SKM-1 treated with dmso at 0.1 percent for 144 hours (cell line): ENCODE results near the gene MCTP1.
"Not testable (repeated sequence)": the region's sequence is repeated elsewhere in the genome, so short reads cannot be mapped to it uniquely, and the experiment has no call there.

Experiments
- DNase-seq: peaks from one replicate; lab custom pipeline; 2025; ENCODE audit not compliant: unreplicated experiment; lab: John Stamatoyannopoulos, UW

MCTP1 gene

GRCh38 chr5:94830520-94830919 lies 454.4 kb downstream of the MCTP1 start:
- peak; percentile 18 for DNase-seq

- not testable (repeated sequence) for DNase-seq
Observed at GRCh38 chr5:94828222-94828621, 456.7 kb downstream of the MCTP1 start.

DNA sequence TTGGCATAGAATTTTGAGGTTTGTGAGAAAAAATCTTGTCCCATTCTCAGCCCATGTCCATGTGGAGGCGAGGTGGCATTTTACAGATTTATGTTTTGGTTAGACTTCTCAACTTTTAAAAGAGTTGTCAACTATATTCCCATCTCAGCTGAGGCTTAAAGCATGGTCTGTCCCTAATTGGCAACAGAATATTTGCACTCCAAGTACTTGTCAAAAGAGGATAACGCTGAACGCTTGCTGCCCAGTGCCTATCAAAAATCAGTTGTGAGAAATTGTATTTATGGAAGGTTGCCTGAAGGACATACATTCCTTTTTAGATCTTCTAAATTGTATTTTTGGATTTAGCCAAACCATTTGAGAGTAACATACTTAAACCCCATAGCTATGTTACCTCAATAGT lies 464.4 kb downstream of the MCTP1 start:
- DNase-seq: no peak

DNA sequence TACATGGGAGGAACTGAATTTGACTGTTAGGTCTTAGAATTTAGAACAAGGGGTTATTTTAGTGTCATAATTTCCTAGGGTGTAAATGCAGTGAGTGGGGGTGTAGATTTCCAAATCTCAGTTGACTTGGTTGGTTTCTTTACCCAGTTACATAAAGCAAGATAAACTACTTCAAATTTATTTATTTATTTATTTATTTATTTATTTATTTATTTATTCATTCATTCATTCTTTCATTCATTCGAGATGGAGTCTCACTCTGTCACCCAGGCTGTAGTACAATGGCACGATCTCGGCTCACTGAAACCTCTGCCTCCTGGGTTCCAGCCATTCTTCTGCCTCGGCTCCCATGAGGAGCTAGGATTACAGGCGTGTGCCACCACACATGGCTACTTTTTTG lies 466.0 kb downstream of the MCTP1 start:
- no peak for DNase-seq

DNA sequence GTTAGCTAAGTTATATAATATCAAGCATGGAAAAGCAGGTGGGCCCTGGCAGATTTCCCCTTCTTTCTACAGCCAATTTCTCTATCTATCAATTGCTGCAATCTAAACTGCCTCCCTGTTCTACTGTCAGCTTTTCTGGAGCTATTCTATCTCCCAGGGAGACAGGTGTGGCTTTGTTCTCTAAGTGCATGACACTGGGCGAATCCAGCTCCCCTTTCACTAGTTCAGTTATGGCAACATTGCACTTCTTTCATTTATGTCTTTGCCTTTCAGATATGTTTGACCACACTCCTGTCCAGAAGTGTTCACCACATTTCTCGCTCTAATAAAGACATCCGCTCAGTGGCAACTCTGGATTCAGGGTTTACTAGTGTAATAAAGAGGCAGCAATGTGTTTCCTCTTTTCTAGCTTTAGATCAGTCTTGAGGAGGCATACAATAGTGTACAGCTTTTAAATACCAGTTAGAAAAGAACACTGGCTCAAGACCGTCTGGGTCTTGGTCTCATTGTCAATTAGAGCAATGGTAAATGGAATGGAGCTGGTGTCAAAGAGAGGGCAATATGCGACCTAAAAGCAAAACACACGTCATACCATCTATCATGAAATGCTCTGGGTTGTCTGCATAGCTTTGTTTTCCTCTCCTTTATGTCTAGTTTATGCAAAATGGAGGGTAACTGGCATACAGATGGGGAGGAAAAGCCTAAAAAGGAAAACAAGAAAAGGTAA lies 469.4 kb downstream of the MCTP1 start:
- DNase-seq: no peak

DNA sequence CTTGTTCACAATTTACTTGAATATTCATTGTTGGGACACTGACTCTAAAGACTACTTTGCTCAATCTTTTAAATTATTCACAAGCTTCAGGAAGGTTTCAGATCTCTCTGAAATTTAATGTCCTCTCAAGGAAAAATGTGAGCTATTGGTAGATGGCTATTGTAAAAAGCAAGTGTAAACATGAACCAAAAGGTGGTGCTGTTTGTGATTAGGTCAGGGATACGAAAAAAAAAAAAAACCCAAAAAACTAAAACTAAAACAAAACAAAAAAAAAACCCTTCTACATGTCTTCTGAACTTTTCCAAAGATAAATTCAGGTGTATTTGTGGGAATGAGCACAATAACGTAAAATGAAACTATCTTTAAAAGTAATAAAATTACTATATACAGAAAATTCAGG lies 472.7 kb downstream of the MCTP1 start:
- DNase-seq: no peak

DNA sequence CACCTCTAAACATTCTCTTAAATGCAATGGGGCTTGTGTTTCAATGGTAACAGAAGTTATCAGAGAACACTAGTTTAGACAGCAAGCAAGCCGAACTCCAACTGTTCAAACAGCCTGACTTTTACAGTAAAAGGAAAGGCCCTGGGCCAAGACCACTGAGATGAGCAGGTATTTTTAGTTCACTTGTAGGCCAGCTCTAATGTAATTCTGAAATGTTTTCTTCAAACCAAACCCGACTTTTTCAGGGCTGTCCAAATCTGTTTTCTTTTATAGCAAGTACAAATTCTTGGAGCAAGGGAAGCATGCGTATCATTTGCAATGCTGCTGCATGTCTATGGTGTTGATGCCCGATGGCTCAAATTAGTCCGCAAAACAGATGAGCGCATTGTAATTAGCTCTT lies 473.6 kb downstream of the MCTP1 start:
- DNase-seq: no peak

DNA sequence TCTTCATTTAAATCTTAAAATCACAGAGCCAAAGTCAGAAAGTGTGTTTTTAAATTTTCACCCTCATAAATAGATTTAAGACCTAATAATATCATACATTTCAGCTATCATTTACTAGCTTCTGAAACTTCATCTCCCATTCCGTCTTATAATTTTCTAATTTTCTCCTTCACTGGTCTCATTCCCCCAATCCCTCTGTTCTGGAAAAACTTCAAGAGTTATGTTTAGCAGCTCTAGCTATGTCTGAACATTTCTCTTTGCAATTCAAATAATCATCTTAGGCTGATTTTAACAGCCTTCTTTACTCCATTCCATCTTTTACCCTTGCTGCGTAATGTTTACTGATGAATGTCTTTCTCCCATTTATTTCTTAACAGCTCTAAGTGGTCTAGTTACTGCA lies 474.0 kb downstream of the MCTP1 start:
- DNase-seq: no peak

- no peak for DNase-seq
Observed at GRCh38 chr5:94810281-94810680, 474.6 kb downstream of the MCTP1 start.

GRCh38 chr5:94808497-94808896 lies 476.4 kb downstream of the MCTP1 start:
- DNase-seq: no peak

- no peak for DNase-seq
Observed at GRCh38 chr5:94807985-94808384, 476.9 kb downstream of the MCTP1 start.

GRCh38 chr5:94802450-94802849 lies 482.4 kb downstream of the MCTP1 start:
- no peak for DNase-seq

DNA sequence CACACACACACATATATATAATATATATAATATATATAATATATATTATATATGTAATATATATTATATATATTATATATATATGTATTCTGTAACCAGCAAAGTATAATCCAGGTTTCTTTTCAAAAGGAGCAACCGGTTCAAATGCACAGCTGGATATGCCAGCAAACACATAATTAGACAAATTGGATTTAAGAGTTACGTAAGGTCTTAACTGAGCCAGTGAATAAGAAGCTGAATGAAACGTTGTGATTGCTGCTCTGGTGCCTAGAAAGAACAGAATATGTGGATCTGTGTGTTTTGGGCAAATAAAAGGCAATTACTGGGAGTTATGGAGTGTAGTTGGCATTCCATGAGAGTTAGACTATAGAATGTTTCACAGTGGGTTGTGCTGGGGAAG lies 488.3 kb downstream of the MCTP1 start:
- DNase-seq: no peak

- no peak for DNase-seq
Observed at GRCh38 chr5:94793816-94794198, 491.1 kb downstream of the MCTP1 start.

DNA sequence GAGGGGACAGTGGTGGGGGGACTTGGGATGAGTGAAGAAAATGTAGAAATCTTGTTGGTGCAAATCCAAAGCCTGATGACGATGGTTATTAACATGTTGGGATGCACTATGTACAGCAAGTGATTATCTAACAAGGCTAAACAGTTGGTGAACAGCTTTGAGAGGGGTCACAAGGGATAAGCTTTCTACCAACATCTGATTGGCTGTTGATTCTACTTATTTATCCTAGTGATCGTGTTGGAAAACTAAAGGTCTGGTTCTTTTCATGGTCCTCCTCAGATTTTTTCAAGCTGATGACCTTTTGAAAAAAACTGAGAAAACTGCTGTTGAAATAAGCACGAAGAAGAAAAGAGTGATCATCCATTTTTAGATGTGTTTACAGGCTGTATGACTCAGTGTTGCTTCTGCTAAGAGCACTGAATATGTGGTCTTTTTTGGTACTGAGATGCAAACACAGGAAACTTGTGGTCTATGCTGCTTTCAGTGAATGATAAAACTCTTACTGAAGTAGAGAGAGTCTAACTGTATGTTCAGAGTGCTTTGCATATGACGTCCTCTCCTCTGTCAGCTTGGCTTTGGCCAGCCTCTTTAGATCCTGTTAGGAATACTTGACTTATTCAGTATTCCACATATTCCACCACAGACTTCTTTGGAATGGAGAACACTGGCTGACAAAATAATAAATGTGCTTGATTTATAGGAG lies 491.6 kb downstream of the MCTP1 start:
- DNase-seq: no peak

GRCh38 chr5:94791829-94792228 lies 493.1 kb downstream of the MCTP1 start:
- DNase-seq: no peak

- no peak for DNase-seq
Observed at GRCh38 chr5:94788527-94788926, 496.4 kb downstream of the MCTP1 start.

DNA sequence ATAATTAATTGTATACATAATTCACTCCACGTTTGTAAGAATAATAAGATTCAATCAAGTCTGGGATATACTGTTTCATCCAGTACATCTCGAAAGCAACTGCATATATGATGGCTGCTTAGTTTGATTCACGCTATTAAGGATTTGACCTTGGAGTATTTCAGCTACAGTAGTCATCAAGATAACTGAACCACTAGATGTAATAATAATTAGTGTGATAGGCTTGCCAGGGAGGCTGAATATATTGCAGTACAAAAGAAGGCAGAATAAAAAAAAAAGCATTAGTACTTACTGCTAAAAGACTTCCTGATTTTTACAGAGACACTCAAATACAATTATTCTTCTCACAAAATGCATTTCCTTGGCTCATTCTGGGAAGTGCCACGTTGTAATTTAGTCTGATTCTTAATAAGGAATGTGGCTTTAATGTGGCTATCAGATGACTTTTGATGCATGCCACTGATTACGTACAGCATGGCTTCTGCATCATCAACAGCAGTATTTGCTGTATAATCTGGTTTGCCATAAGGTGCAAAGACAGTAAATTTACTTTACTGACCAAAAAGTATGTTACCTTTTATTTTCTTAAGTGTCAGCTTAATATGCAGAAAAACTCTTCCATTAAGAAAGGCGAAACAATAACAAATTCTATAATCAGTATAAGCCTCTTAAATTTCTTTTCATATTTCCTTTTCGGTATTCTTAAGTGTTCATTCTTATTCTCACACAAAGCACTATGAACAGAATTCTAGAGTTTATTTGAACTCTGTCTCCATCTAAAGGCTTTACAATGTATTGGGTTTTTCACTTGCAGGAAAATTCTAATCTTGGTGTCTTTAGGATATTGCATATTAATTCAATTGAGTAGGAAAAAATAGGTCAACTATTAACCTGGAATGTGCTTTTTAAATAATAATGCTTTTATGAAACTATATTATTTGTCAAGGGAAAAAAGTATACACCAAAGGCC lies 500.1 kb downstream of the MCTP1 start:
- no peak for DNase-seq

DNA sequence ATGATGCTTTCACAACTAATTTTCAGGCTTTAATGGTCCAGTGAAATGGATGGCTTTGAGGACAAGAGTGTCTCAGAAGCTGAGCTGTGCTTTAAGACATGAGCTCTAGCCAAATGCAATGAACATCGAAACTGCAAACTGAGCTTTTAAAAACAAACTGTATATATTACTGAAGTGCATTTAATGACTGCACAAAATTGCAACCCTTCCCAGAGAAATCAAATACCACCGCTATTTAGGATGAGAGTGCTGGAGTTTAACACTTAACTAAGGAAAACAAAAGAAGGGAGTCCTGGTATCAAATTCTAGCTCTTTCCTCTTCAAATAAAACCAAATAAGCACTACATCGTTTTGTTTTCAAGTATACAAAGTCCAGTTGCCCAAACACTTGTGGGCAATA lies 502.5 kb downstream of the MCTP1 start:
- no peak for DNase-seq

DNA sequence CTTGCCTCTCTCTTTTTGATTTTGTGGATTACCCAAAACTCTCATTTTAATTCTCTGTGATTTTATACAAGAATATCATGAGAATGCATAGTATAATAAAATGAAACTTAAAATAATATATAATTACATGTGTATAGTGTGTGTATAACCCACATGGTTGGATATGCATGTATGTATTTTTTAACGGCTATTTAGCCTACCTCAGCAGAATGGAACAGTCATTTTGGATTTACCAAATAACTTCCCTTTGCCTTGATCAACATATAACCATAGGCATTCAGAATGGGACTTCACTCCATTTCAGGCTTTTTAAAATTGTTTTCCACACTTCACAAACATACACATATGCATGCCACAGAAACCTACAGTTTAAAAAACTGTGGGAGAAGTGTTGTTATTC lies 505.2 kb downstream of the MCTP1 start:
- DNase-seq: no peak

DNA sequence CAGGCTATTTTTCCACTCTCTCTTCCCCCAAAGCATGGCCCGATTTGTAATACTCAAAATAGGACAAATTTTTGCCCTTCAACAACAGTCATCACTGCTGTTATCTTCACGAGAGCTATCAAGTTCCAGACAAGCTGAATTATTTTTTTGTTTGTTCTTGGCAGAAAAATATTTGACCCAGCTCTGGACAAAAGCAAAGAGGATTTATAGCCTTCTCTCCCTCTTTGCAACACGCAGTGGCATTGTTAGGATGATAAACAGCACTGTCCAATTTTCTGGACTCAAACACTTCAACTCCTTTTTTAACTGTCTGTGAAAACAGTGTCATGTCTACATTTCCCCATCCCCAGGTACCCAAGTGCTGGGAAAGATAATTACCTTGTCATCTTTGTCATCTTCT lies 506.2 kb downstream of the MCTP1 start:
- no peak for DNase-seq

DNA sequence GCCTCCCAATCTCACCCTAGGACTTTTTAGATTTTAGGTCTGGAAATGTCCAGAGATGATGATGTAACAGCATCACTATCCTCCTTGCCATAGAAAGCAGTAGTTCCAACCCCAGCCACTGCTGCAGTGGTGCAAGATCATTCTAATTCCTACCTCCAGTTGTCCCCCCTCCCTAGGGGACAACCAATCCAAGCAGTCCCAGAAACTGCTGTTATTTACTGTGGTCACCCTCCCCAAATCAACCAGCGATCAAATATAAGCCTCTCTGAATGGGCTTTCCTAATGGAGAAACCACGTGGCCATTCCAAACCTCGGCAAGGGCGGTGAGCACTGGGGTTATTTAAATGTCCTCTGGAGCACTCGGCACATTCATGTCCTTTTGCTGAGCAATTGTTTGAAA lies 506.6 kb downstream of the MCTP1 start:
- DNase-seq: no peak
